Lower leg skin (tissue), 4 donors: Measurements from ENCODE around the gene TULP4. TPM values are rescaled to one million over a fixed set of nuclear protein-coding genes. Genes with fewer than 3 reads are reported as not detected.

ENCODE experiments used
- DNase-seq, 2 donors: peaks; one replicate each; pipeline ENCODE4 v3.0.0-alpha.2; 2019; ENCODE audit warnings: low spot score in 2 of 2
- H3K4me3 ChIP-seq: fragments of 200-600 bp; sonication (generic); 2 replicates; pipeline ENCODE4 v1.5.1; 2017; ENCODE audit warnings: mild to moderate bottlenecking, low read depth; ENCODE audit not compliant: poor library complexity, severe bottlenecking
- POLR2A ChIP-seq, 2 donors: fragments of 450-650 bp; IDR thresholded peaks; one replicate each; pipeline ENCODE4 v1.6.1; 2016 to 2017; ENCODE audit warnings: antibody characterized with exemption in 2 of 2, mild to moderate bottlenecking in 1 of 2, moderate library complexity in 1 of 2
- WGBS, 2 donors: methylation state at CpG; one replicate each; pipeline ENCODE4 v1.1.5; 2018; 5-methylcytosine and 5-hydroxymethylcytosine counted together
- intact Hi-C: fragments of 100-400 bp; cut with DNase I; formaldehyde crosslinking; loops from one replicate; pipeline ENCODE4 v1.15.0; 2023; ENCODE audit warnings: low total_unique reads
- total RNA-seq, 4 donors: library from RNA; depleted of rRNA; stranded (reverse); fragments of >200 nt; gene quantifications; one replicate each; pipeline ENCODE4 v1.1.0, GENCODE V29; 2016
- TF ChIP-seq, protein P1 (sequence below), 3 donors: fragments of 450-650 bp; IDR thresholded peaks; one replicate each; pipeline ENCODE4 v1.5.1; 2016; ENCODE audit warnings: antibody characterized with exemption in 3 of 3, mild to moderate bottlenecking in 3 of 3, moderate library complexity in 2 of 3

TULP4 gene
- total RNA-seq, 4 donors from 2014 or later: 141 to 198 (median 148) TPM

DNA sequence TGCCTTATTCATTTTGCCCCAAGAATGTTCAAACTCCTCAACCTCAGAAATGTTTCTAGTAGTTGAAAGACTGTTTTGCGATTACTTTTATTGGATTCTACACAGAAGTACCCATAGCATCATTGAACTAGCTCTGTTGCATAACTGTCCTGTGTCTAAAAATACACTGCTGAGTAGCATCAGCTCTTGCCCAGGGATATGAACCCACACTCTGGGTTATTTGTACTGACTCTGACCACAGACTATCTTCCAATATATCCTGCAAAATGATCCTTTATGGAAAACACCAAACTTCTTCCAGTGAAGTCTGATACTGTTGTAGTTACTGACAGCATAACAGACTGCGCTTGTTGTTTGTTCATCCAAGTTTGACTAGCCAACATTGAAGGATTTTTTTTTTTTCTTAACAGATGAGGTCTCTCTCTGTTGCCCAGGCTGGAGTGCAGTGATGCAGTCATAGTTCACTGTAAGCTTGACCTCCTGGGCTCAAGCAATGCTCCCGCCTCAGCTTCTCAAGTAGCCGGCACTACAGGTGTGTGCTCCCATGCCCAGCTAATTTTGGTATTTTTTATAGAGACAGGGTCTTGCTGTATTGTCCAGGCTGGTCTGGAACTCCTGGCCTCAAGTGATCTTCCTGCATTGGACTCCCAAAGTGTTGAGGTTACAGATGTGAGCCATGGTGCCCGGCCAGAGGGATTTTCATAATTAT, 49.9 kb downstream of the TULP4 start:
- 88 to 89% methylated on average over 5 of the region's 5 CpGs for WGBS, 2 donors
- no peak overlapping the region for H3K4me3 ChIP-seq
- DNase-seq: no peak
- no peak for TF ChIP-seq POLR2A (IDR thresholded peaks at IDR 0.05)
- TF ChIP-seq, protein P1, sequence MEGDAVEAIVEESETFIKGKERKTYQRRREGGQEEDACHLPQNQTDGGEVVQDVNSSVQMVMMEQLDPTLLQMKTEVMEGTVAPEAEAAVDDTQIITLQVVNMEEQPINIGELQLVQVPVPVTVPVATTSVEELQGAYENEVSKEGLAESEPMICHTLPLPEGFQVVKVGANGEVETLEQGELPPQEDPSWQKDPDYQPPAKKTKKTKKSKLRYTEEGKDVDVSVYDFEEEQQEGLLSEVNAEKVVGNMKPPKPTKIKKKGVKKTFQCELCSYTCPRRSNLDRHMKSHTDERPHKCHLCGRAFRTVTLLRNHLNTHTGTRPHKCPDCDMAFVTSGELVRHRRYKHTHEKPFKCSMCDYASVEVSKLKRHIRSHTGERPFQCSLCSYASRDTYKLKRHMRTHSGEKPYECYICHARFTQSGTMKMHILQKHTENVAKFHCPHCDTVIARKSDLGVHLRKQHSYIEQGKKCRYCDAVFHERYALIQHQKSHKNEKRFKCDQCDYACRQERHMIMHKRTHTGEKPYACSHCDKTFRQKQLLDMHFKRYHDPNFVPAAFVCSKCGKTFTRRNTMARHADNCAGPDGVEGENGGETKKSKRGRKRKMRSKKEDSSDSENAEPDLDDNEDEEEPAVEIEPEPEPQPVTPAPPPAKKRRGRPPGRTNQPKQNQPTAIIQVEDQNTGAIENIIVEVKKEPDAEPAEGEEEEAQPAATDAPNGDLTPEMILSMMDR (IDR thresholded peaks at IDR 0.05): no peak
- intact Hi-C loops: no loop called here

DNA sequence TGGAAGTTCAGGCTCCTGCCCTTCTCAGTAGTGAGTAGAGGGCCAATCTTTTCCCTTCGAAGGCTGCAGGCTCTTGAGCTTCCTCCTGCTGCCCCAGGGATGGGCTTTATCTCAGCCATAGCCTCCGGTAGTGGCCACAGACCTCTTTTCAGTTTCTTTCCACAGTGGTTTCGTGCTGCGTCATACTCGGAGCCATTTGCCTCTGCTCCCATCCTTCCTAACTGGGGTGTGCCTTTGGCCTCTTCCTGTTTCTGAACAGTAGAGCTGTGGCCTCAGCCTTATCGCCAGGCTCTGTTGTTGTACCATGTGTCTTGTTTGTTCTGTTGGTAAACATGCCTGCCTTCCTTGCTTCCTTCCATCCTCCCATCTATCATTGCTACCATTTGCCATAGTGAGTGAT, 54.1 kb downstream of the TULP4 start:
- intact Hi-C loops: no loop called here
- no peak overlapping the region for H3K4me3 ChIP-seq
- DNase-seq: no peak
- TF ChIP-seq, protein P1 (IDR thresholded peaks at IDR 0.05): no peak
- TF ChIP-seq POLR2A (IDR thresholded peaks at IDR 0.05): no peak
- 93 to 94% methylated on average over 6 of the region's 6 CpGs for WGBS, 2 donors

DNA sequence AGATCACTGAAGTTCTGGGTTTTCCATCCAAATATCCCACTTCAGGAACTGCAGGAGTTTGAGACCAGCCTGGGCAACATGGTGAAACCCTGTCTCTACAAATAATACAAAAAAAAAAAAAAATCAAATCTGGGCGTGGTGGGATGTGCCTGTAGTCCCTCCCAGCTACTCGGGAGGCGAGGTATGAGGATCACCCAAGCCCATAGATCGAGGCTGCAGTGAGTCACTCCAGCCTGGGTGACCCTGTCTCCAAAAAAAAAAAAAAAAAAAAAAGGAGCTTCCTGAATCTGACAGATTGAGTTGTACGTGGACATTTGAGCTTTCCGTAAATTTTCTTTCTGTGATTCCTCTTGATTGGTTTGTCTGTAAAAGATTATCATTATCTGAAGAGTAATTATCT, 55.6 kb downstream of the TULP4 start:
- 82 to 85% methylated on average over 6 of the region's 6 CpGs for WGBS, 2 donors
- intact Hi-C loops: no loop called here
- H3K4me3 ChIP-seq: no peak overlapping the region
- DNase-seq: no peak
- no peak for TF ChIP-seq POLR2A (IDR thresholded peaks at IDR 0.05)
- TF ChIP-seq, protein P1 (IDR thresholded peaks at IDR 0.05): no peak

DNA sequence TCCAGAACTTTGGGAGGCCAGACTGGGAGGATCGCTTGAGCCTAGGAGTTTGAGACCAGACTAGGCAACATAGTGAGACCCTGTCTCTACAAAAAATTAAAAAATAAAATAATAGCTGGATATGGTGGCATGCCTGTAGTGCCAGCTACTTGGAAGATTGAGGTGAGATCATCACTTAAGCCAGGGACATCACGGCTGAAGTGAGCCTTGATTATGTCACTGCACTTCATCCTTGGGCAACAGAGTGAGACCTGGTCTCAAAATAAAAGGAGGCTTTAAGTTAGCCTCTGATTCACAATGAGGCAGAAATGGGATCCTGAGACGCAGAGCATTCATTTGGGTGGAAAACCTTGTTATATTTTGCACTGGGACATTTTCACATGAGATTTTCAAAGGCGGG, 57.0 kb downstream of the TULP4 start:
- TF ChIP-seq POLR2A (IDR thresholded peaks at IDR 0.05): no peak
- TF ChIP-seq, protein P1 (IDR thresholded peaks at IDR 0.05): no peak
- DNase-seq: no peak
- H3K4me3 ChIP-seq: no peak overlapping the region
- intact Hi-C loops: no loop called here
- WGBS, 2 donors: 94 to 98% methylated on average over 4 of the region's 4 CpGs

DNA sequence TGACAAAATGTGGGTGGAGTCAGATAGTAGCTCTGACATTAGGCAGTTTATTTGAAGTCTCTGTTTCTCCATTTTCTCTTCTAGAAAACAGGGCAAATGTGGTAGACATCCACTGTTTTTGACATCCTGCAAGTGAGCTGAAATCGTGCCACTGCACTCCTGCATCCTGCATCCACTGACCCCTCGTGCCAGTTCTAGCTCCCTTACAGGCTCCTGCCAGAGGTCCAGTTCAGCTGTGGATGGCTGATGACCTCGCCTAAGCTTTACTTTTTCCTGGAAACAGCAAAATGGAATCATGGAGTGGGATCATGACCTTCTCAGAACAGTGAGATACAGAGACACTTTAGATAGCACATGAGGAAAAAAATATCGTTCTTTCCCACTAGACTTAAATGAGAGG, 58.5 kb downstream of the TULP4 start:
- no peak overlapping the region for H3K4me3 ChIP-seq
- intact Hi-C loops: no loop called here
- no peak for DNase-seq
- WGBS, 2 donors: 89 to 90% methylated on average over 4 of the region's 4 CpGs
- TF ChIP-seq, protein P1 (IDR thresholded peaks at IDR 0.05): no peak
- TF ChIP-seq POLR2A (IDR thresholded peaks at IDR 0.05): no peak

DNA sequence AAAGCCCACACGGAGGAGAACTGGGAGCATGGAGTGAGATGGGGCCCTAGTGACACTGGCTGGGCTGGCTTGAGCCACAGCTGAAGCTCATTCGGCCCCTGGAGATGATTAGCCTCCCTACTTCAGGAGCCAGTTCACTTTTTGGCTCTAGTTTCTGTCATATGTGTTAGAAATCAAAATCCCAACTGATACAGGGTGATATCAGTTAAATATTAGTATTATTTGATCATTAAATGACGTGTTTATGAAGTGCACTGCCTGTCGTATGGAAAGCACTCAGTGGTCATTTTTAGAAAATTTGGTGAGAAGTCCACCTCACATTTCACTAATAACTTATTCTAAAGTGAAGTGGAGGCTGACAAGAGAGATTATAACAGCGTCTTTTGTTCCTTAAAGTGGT, 59.0 kb downstream of the TULP4 start:
- TF ChIP-seq POLR2A (IDR thresholded peaks at IDR 0.05): no peak
- TF ChIP-seq, protein P1 (IDR thresholded peaks at IDR 0.05): no peak
- DNase-seq: no peak
- intact Hi-C loops: no loop called here
- no peak overlapping the region for H3K4me3 ChIP-seq
- WGBS, 2 donors: 85 to 91% methylated on average over 5 of the region's 5 CpGs
